LNCAP (cell line): ENCODE results near the gene SQSTM1.

Experiments used
- CTCF ChIP-seq: fragments of 450-650 bp; IDR thresholded peaks from 2 replicates; pipeline ENCODE4 v1.5.1; 2017; ENCODE audit warnings: mild to moderate bottlenecking

SQSTM1 gene

GRCh38 chr5:179825655-179826182, 5.0 kb downstream of the SQSTM1 start:
- TF ChIP-seq CTCF: no peak

GRCh38 chr5:179827680-179828079, 7.0 kb downstream of the SQSTM1 start:
- TF ChIP-seq CTCF: no peak

- TF ChIP-seq CTCF: no peak
These were observed 8.2 kb downstream of the SQSTM1 start for GRCh38 chr5:179828756-179829421.

GRCh38 chr5:179829732-179830435, 9.2 kb downstream of the SQSTM1 start:
- TF ChIP-seq CTCF: no peak

GRCh38 chr5:179830818-179831468, 10.2 kb downstream of the SQSTM1 start:
- no peak for TF ChIP-seq CTCF

GRCh38 chr5:179832039-179832745, 11.5 kb downstream of the SQSTM1 start:
- TF ChIP-seq CTCF: no peak

GRCh38 chr5:179833056-179833708, 12.5 kb downstream of the SQSTM1 start:
- TF ChIP-seq CTCF: no peak
